ENCODE data around the gene TFAP2B.

Gene TFAP2B

GRCh38 chr6:50845499-50846143 is 26.9 kb downstream of the TFAP2B start:
- Histone ChIP-seq H3K36me3 (ENCODE audit: control insufficient read depth, insufficient read depth, low read length) (no peaks in the 10 kb centered on the region), H3K27me3 (replicated peaks; ENCODE audit: control insufficient read depth, insufficient read depth, low read length) (no peaks in the 10 kb centered on the region; the same call in none of the 2 replicates), H3K4me3 (replicated peaks; ENCODE audit: low read depth, low read length) (no peak overlapping the region)
- DNase-seq (ENCODE audit: extremely low read depth, insufficient read length), result no peak
- no peak for TF ChIP-seq CTCF (IDR thresholded peaks at IDR 0.05; ENCODE audit: insufficient read depth, low read length, poor library complexity, severe bottlenecking)

GRCh38 chr6:50846144-50846851 is 27.6 kb downstream of the TFAP2B start:
- no peaks in the 10 kb centered on the region; the same call in none of the 2 replicates for H3K27me3 ChIP-seq (replicated peaks; ENCODE audit: control insufficient read depth, insufficient read depth, low read length)
- no peak for DNase-seq (ENCODE audit: extremely low read depth, insufficient read length)
- no peaks in the 10 kb centered on the region for H3K36me3 ChIP-seq (ENCODE audit: control insufficient read depth, insufficient read depth, low read length)
- H3K4me3 ChIP-seq (replicated peaks; ENCODE audit: low read depth, low read length), result no peak overlapping the region
- TF ChIP-seq CTCF (IDR thresholded peaks at IDR 0.05; ENCODE audit: insufficient read depth, low read length, poor library complexity, severe bottlenecking), result no peak

- Histone ChIP-seq H3K27me3 (replicated peaks; ENCODE audit: control insufficient read depth, insufficient read depth, low read length) (no peaks in the 10 kb centered on the region; the same call in none of the 2 replicates), H3K36me3 (ENCODE audit: control insufficient read depth, insufficient read depth, low read length) (no peaks in the 10 kb centered on the region), H3K4me3 (replicated peaks; ENCODE audit: low read depth, low read length) (no peak overlapping the region)
- no peak for TF ChIP-seq CTCF (IDR thresholded peaks at IDR 0.05; ENCODE audit: insufficient read depth, low read length, poor library complexity, severe bottlenecking)
- DNase-seq (ENCODE audit: extremely low read depth, insufficient read length), result no peak
Observed at GRCh38 chr6:50846852-50847155, 28.1 kb downstream of the TFAP2B start.

GRCh38 chr6:50847890-50848594 is 29.4 kb downstream of the TFAP2B start:
- Histone ChIP-seq H3K36me3 (ENCODE audit: control insufficient read depth, insufficient read depth, low read length) (no peaks in the 10 kb centered on the region), H3K27me3 (replicated peaks; ENCODE audit: control insufficient read depth, insufficient read depth, low read length) (no peaks in the 10 kb centered on the region; the same call in 1 of the 2 replicates), H3K4me3 (replicated peaks; ENCODE audit: low read depth, low read length) (no peak overlapping the region)
- no peak for TF ChIP-seq CTCF (IDR thresholded peaks at IDR 0.05; ENCODE audit: insufficient read depth, low read length, poor library complexity, severe bottlenecking)
- no peak for DNase-seq (ENCODE audit: extremely low read depth, insufficient read length)

GRCh38 chr6:50848989-50849795 is 30.5 kb downstream of the TFAP2B start:
- TF ChIP-seq CTCF (IDR thresholded peaks at IDR 0.05; ENCODE audit: insufficient read depth, low read length, poor library complexity, severe bottlenecking), result no peak
- Histone ChIP-seq H3K36me3 (ENCODE audit: control insufficient read depth, insufficient read depth, low read length) (no peaks in the 10 kb centered on the region), H3K27me3 (replicated peaks; ENCODE audit: control insufficient read depth, insufficient read depth, low read length) (no peaks in the 10 kb centered on the region; the same call in 1 of the 2 replicates), H3K4me3 (replicated peaks; ENCODE audit: low read depth, low read length) (no peak overlapping the region)
- DNase-seq (ENCODE audit: extremely low read depth, insufficient read length), result no peak
